Activated T-cell treated with anti-CD3 and anti-CD28 coated beads for 1 hour (primary cell): ENCODE data around the gene ZNF273.
"Not testable (repeated sequence)": the region's sequence is repeated elsewhere in the genome, so short reads cannot be mapped to it uniquely, and the experiment has no call there.

ENCODE experiments used
- DNase-seq: peaks from one replicate; pipeline ENCODE4 v3.0.0-alpha.2; 2020; ENCODE audit warnings: low read depth

ZNF273 gene

DNA sequence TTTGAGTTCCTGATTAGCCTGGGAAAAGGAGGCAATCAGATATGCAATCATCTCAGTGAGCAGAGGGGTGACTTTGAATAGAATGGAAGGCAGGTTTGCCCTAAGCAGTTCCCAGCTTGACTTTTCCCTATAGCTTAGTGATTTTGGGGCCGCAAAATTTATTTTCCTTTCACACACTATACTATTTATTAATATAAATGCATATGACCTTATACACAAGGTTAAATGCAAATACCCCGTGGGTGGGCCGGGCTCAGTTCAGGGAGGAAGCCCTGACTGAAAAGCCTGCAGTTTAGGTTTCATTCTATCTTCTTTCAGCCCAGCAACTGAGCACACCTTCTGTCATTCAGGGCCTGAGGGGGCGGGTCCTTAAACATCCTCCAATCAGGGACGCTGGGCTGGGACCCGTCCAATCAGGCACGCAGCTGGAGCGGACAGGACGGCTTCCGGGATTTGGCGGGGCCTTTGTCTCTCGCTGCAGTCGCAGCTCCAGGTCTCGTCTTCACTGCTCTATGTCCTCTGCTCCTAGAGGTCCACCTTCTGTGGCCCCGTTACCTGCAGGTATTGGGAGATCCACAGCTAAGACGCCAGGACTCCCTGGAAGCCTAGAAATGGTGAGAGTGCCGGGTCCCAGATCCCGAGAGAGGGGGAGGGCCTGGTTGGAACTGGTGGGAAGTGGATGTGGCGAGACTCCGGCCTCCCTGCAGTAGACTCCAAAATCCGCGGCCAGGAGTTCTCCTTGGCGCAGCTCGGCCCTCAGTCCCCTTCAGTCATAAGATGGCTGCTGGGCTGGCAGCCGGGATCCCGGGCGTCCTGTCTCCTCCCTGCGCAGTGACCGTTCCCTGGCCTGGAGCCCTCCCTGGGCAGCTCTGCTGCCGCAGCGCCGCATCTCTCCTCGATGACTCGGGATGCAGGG is at the start of gene ZNF273:
ZNF273 (plus strand) TSS at position 468 of the 916 bp plus-strand sequence; CDS start at position 513, 45 bp downstream.
- peak; percentile 84 for DNase-seq

DNA sequence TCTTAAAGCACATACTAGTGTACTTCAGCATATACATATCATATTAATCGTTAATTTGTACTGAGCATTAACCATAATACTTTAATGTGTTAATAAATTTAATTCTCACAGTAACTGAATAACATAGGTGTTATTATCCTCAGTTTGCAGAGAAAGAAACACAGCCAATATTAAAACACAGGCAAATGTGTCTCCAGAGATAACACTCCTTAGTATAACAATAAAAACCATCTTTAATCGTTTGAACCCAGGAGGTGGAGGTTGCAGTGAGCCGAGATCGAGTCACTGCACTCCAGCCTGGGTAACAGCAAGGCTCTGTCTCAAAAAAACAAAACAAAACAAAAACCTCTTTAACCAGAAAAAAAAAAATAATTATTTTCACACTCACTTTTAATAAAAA is 49.4 kb upstream of the ZNF273 start:
- no peak for DNase-seq

DNA sequence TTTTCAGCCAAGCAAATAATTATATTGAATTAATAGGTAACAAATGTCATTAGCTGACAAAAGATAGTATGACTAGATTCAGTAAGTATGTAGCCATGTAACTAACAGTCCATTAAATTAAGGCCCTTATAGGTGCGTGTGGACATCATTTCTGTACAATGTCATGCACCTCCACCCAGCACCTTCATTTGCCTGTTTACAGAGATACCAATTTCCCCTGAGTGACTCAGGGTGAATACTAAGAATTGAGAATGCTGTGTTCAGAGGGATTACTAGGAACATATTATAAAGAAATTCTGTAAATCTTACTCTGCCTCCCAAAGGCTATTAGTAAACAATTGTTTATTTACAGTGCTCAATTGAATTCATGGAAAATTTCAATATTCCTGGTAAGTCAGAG is 48.1 kb upstream of the ZNF273 start:
- no peak for DNase-seq

DNA sequence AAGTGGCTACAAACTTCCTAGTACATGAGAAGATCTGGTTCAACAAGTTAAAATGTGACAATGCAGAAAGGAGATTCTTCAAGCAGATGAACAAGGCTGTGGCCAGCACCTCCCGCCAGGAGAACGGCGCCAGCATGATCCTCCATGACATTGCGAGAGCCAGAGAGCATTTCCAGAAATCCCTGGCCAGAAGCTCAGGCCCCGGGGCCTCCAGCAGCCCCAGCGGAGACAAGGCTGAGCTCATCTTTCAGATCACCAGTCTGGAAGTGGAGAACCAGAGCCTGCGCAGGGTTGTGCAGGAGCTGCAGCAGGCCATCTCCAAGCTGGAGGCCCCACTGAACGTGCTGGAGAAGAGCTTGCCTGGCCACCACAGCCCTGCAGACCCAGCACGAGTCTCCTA is 40.1 kb upstream of the ZNF273 start:
- DNase-seq = no peak

DNA sequence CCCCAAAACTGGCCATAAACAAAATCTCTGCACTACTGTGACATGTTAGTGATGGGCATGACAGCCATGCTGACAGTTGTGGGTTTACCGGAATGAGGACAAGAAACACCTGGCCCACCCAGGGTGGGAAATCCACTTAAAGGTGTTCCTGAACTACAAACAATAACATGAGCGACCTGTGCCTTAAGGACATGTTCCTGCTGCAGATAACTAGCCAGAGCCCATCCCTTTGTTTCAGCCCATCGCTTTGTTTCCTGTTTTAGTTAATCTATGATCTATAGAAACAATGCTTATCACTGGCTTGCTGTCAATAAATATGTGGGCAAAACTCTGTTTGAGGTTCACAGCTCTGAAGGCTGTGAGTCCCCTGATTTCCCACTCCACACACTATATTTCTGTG is 39.5 kb upstream of the ZNF273 start:
- DNase-seq = not testable (repeated sequence)

DNA sequence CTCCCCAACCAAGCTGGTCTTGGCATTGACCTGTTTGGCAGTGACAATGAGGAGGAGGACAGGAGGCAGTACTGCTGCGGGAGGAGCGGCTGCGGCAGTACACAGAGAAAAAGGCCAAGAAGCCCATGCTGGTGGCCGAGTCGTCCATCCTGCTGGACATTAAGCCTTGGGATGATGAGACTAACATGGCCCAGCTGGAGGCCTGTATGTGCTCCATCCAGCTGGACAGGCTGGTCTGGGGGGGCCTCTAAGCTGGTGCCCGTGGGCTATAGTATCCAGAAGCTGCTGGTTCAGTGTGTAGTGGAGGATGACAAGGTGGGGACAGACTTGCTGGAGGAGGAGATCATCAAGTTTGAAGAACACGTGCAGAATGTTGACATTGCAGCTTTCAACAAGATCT is 39.1 kb upstream of the ZNF273 start:
- no peak for DNase-seq

DNA sequence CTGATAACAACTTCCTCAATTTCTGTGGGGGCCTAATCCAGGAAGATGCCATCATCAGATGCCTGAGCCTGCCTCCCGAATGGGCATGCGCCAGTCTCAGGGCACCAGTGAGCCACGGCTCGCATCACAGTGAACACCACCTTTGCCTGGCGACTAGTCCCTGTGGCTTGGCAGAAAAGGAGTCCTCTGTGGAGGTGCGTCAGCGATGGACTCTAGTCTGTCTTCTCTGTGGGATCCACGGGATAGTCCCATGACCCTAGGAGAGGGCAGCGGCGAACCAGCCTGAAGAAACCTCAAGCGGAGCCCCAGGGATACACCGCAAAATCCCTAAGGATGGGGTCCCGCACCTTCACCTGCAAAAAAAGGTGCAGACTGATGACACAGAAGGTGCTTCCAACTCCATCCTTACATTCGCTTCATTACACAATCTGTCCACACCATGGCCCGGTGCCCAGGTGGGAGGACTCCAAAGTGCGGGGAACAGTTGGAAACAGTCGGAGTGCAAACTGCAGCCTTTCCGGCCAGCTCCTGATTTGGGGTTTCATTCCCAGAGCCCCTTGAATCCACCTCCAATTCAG is 35.1 kb upstream of the ZNF273 start:
- no peak for DNase-seq

DNA sequence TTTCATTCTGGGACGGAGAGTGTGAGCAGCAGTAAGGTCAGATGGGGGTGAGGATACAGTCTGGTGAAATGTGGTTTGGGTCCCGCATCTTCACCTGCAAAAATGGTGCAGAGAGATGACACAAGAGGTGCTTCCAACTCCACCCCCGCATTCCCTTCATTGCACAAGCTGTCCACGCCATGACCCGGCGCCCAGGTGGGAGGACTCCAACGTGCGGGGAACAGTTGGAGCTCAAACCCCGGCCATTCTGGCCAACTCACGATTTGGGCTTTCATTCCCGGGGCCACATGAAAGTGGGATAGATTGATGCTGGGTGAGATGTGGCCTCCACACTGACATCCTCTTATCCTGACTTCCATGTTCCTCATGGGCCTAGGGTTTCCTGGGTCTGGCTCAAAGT is 34.6 kb upstream of the ZNF273 start:
- DNase-seq = no peak

DNA sequence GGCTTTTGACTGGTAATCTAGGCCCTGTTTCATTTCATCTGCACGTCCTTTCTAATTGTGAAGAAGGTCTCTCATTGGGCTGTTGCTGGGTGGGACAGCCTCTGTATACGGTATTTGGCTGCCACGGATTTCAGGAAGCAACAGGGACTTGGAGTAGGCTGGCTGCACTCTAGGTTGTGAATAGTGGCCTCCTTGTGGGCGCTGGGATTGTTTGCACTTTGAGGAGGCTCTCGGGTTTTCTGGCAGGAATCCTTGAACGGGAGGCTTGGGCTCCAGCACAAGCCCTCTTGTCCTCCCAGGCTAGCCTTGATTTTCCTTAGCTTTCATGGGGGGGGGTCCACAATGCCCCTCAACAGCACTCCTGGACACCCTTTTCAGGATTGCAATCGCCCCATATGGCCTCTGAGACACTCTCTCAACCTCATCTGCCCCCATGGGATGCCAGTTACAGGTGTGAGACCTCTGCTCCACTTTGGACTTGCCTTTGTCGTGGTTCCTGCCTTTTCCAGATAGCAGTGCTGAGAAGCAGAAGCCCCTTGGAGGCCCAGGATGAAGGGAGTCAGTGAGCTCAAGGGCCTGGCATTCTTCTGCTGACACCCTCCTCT is 33.9 kb upstream of the ZNF273 start:
- DNase-seq = no peak

DNA sequence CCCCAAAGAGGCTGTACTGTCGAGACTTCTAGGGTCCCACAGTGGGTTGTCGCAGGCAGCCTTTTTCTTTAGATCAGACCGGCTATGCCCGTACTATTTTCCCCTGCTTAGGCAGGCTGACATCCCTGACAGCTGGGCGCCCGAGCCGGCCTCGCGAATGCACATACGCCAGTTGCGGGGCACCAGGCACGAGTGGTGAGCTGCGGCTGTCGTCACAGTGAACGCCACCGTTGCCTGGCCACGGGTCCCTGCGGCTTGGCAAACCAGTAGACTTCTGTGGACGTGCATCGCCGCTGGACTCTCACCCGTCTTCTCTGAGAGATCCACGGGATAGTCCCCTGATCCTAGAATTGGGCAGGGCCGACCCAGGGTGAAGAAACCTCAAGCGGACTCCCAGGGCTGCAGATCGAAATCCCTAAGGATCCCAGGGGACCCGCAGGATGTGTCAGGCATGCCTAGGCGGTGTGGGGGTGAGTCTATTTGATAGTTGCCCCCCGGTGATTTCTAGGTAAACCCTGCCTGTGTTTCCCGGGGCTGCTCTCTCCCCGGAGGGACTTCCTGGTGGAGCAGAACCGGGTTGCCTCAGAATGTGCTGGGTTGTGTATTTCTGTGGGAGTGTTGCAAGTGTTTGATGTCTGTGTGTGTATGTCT is 33.0 kb upstream of the ZNF273 start:
- DNase-seq = no peak

DNA sequence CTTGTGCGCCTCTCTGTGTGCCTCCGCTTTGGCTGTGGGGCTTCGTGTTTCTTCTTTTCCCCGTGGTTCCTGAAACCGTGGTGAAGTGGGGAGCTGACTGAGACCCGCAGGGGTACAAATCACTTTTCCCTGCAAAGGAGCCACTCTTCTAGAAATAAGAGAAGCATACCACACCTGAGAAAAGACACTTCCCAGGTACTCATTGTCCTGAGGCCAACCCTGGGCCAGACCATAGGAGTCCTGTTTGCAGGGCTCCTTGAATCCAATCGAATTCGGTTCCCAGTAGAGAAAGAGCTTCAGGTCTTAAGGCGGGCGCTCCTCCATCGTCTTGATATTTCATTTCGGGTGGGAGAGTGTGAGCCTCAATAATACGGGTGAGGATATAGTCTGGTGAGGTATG is 32.4 kb upstream of the ZNF273 start:
- DNase-seq = no peak

DNA sequence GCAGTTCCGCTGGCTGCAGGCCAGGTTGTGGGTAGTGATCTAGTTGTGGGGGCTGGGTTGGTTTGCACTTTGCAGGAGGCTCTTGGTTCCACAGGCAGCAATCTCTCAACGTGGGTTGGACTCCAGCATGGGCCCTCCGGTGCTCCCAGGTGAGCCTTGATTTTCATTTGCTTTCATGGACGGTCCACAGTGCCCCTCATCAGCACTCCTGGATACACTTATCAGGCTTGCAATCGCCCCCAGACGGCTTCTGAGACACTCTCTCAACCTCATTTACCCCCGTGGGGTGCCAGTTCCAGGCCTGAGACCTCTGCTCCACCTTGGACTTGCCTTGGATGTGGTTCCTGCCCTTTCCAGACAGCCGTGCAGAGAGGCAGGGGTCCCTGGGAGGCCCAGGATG is 31.3 kb upstream of the ZNF273 start:
- no peak for DNase-seq

DNA sequence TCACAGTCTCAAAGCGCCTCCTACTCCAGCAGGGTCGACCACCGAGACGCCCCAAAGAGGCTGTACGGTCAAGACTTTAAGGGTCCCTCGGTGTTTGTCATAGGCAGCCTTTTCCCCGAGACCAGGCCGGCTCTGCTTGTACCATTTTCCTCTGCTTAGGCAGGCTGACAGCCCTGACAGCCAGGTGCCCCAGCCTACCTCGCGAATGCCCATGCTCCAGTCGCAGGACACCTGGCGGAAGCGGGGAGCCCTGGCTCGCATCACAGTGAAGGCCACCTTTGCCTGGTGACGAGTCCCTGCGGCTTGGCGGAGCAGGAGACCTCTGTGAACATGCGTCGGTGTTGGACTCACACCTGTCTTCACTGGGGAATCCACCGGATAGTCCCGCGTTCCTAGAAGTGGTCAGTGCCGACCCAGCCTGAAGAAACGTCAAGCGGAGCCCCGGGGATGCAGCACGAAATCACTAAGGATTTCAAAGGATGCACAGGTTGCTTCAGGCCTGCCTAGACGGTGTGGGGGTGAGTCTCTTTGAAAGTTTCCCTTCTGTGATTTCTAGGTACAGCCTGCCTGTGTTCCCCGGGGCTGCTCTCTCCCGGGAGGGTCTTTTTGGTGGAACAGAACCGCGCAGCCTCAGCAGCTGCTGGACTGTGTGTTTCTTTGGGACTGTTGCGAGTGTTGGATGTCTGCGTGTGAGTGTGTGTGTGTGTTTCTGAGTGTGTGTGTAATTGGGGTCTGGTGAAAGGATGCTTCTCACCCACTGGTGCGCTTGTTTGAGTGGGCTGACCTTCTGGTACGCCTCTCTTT is 30.5 kb upstream of the ZNF273 start:
- DNase-seq = no peak

DNA sequence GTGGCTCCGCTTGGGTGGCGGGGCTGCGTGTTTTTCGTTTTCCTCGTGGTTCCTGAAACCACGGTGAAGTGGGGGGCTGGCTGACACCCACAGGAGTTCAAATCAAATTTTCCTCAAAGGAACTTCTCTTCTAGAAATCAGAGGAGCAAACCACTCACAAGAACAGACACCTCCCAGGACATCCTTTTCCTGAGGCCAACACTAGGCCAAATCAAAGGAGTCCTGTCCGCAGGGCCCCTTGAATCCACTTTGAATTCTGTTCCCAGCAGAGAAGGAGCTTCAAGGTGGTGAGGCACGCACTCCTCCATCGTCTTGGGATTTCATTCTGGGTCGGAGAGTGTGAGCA is 29.9 kb upstream of the ZNF273 start:
- no peak for DNase-seq

DNA sequence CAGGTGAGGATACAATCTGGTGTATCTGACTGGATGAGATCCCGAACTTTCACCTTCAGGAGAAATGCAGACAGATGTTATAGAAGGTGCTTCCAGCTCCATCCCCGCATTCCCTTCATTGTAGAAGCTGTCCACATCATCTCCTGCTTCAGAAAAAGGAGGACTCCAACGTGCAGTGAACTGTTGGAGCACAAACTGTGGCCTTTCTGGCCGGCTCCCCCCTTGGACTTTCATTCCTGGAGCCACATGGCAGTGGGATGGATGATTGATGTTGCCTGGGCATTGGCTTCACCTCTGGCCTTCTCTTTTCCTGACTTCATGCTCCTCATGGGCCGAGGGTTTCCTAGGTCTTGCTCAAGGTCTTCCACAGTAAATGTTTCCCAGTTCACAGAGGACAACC is 29.6 kb upstream of the ZNF273 start:
- no peak for DNase-seq

DNA sequence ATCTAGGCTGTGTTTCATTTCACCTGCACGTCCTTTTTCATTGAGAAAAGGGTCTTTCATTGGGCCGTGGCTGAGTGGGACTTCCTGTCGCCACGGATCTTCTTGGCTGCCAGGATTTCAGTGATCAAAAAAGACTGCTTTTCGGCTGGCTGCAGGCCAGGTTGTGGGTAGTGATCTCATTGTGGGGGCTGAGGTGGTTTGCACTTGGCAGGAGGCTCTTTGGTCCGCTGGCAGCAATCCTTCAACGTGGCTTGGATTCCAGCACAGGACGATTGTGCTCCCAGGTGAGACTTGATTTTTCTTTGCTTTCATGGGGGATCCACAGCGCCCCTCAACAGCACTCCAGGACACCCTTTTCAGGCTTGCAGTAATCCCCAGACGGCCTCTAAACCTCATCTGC is 29.0 kb upstream of the ZNF273 start:
- DNase-seq = no peak

DNA sequence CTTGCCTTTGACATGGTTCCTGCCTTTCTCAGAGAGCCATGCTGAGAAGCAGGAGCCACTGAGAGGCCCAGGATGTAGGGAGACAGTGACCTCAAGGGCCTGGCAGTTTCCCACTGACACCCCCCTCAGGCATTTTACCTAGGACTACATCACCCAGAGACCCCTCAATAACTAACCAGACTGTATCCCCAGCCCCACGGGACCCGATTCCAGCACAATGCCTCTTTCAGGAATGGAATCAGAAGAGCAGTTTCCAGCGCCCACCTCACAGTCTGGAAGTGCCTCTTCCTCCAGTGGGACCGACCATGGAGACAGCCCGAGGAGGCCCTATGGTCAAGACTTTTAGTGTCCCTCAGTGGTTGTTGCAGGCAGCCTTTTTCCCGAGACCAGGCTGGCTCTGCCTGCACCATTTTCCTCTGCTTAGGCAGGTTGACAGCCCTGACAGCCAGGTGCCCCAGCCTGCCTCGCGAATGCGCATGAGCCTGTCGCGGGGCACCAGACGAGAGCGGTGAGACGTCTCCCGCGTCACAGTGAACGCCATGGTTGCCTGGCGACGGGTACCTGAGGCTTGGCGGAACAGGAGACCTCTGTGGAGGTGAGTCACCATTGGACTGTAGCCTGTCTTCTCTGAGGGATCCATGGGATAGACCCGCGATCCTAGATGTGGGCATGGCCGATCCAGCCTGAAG is 28.4 kb upstream of the ZNF273 start:
- no peak for DNase-seq

DNA sequence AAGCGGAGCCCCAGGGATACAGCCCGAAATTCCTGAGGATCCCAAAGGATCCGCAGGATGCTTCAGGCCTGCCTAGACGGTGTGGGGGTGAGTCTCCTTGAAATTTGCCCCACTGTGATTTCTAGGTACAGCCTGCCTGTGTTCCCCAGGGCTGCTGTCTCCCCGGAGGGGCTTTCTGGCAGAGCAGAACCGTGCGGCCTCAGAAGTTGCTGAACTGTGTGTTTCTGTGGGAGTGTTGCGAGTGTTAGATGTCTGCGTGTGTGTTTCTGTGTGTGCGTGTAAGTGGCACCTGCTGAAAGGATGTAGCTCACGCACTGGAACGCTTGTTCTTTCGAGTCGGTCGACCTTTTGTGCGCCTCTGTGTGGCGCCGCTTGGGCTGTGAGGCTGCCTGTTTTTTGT is 27.8 kb upstream of the ZNF273 start:
- DNase-seq = no peak

DNA sequence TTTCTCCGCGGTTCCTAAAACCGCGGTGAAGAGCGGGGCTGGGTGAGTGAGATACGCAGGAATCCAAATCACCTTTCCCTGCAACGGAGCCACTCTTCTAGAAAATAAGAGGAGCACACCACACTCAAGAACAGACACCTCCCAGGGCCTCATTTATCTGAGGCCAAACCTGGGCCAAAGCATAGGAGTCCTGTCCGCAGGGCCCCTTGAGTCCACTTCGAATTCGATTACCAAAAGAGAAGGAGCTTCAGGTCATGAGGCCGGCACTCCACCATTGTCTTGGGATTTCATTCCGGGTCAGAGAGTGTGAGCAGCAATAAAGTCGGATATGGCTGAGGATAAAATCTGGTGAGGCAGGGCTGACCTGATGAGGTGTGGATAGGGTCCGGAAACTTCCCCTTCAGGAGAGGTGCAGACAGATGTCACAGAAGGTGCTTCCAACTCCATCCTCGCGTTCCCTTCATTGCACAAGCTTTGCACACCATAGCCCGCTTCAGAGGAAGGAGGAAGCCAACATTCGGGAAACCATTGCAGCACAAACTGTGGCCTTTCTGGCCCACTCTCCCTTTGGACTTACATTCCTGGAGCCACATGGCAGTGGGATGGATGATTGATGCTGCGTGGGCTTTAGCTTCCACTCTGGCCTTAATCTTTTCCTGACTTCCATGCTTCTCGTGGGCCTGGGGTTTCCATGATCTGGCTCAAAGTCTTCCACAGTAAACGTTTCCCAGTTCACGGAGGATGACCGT is 27.2 kb upstream of the ZNF273 start:
- DNase-seq = no peak

DNA sequence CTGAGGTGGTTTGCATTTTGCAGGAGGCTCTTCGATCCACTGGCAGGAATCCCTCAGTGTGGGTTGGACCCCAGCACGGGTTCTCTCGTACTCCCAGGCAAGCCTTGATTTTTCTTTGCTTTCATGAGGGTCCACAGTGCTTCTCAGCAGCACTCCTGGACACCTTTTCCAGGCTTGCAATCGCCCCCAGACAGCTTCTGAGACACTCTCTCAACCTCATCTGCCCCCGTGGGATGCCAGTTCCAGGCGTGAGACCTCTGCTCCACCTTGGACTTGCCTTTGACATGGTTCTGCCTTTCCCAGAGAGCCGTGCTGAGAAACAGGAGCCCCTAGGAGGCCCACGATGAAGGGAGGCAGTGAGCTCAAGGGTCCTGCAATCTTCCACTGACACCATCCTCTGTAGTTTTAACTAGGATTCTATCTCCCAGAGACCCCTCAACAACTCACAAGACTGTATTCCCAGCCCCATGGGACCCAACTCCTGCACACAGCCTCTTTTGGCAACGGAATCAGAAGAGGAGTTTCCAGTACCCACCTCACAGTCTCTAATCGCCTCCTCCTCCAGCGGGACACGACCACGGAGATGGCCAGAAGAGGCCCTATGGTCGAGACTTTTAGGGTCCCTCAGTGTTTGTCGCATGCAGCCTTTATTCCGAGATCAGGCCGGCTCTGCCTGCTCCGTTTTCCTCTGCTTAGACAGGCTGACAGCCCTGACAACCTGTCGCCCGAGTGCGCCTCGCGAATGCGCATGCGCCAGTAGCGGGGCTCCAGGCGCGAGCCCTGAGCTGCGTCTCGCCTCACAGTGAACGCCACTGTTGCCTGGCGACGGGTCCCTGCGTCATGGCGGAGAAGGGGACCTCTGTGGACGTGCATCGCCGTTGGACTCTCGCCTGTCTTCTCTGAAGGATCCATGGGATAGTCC is 26.0 kb upstream of the ZNF273 start:
- DNase-seq = peak; percentile 58
